HG03439 (cell line): ENCODE measurements around the gene GIMAP6.
"Not testable (repeated sequence)": the region's sequence is repeated elsewhere in the genome, so short reads cannot be mapped to it uniquely, and the experiment has no call there.

ENCODE experiments used
- ATAC-seq: cut with Tn5 transposase; IDR thresholded peaks from one replicate; pipeline ENCODE4 v1.9.1; 2021; ENCODE audit warnings: mild to moderate bottlenecking, moderate library complexity; ENCODE audit not compliant: unreplicated experiment

Gene GIMAP6

GRCh38 chr7:150586785-150587152 is 45.4 kb downstream of the GIMAP6 start:
- no peak for ATAC-seq

GRCh38 chr7:150586068-150586784 is 46.0 kb downstream of the GIMAP6 start:
- no peak for ATAC-seq

- no peak for ATAC-seq
Measured at GRCh38 chr7:150585199-150585598, 47.0 kb downstream of the GIMAP6 start.

- ATAC-seq, result no peak
Measured at GRCh38 chr7:150580638-150581394, 51.4 kb downstream of the GIMAP6 start.

- not testable (repeated sequence) for ATAC-seq
Measured at GRCh38 chr7:150579979-150580637, 52.1 kb downstream of the GIMAP6 start.
